NT2/D1 (cell line): ENCODE measurements around the gene TMCC1.

Source experiments
- SUZ12 ChIP-seq: IDR thresholded peaks from 2 replicates; pipeline ENCODE4 v1.6.1; 2011; ENCODE audit not compliant: insufficient read length, insufficient read depth; ENCODE audit errors: extremely low read depth
- YY1 ChIP-seq: IDR thresholded peaks from 2 replicates; pipeline ENCODE4 v1.6.1; 2011; ENCODE audit not compliant: insufficient read length, insufficient read depth
- ZNF274 ChIP-seq: IDR thresholded peaks from 2 replicates; pipeline ENCODE4 v1.6.1; 2011; ENCODE audit warnings: mild to moderate bottlenecking, low read depth, low read length

DNA sequence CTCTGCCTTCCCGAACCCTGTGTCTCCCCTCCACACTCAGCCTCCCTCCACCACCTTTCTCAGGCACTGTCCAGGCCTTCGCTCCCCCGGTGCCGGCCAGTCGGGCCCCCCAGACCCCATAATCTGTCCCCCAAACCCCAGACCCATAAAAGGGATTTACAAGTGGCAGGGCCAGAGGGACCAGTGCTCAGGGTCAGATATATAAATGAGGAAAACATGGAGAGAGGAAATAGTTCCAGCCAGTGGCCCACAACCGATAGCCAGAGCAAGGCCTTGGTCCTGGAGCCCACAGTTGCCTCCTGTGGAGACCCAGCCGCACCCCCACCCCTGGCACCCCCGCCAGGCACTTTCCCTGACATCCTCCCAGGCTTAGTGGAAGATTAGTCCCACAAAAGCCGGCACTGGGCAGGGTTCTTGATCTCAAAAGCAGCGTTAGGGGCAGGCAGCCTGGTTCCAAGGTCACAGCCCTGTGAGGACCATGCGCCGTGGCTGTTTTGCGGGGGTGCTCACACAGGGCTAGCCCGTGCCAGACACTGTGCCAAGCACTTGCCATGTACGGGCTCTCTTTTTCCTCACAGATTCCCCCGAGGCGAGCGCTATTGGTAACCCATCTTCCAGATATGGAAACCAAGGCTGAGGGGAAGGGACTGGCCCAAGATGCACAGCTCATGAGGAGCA is 286.0 kb downstream of the TMCC1 start:
- TF ChIP-seq SUZ12 = no peak
- TF ChIP-seq YY1 = no peak
- no peak for TF ChIP-seq ZNF274
